Raji (cell line): Measurements from ENCODE around the gene TNS1.

Source experiments
- POLR2A ChIP-seq: IDR thresholded peaks from 2 replicates; pipeline ENCODE4 v1.6.1; 2011; ENCODE audit warnings: low read depth, low read length, control low read depth; ENCODE audit not compliant: insufficient read depth

The TNS1 gene

DNA sequence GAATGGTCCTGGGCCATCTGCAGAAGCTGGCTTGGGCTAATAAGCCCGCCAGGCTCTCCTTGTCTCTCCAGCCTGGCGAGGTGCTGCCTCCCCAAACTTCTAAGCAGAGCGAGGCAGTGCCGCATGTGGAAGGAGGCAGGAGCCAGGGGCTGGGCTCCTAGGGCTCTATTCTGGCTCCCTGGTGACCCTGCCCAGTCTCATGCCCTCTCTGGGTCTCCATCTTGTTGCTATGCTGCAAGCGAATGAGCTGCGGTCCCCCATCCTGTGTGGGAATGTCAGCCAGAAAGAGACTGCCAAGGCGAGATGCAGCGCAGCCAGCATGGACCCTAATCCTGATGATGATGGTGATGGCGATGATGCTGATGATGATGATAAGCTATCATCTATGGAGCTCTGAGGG is 48.7 kb downstream of the TNS1 start:
- no peak for TF ChIP-seq POLR2A

DNA sequence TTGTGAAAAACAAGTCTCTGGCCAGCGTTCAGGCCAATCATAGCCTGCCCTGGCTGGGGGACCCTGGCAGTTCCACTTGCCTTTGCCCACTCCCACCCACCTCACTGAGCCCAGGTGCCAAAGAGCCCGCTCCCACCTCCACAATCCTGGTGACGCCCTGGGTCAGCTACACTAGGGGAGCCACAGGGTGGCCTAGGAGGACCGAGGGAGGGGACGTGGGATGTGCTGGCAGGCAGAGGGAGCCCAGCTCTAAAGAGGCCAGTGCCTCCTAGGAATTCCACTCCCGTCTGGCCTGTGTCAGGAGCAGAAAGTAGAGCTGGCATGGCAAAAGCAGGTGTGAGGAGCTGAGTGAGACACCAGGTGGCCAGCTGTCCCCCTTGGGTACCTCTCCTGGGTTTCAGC is 49.3 kb downstream of the TNS1 start:
- TF ChIP-seq POLR2A = no peak

DNA sequence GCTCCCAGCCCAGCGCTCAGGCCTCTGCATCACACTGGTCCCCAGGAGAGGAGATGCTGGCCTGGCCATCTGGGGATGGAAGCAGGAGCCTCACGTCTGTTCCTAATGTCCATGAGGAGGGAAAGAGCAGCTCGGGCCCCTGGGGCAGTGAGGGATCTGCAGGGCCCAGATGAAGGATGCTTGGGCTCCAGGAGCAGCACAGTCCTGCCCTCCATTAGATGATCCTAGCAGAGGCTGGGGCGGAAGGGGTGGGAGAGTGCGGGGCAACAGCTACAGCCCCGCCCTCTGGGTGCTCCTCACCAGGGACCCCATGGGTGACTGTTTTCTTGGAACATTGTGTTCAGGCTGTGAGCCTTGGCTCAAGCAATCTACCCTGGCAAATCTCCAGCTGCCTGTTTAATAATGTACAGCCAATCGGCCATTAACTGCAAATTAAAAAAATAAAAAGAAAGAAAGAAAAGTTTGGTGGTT is 49.7 kb downstream of the TNS1 start:
- no peak for TF ChIP-seq POLR2A

DNA sequence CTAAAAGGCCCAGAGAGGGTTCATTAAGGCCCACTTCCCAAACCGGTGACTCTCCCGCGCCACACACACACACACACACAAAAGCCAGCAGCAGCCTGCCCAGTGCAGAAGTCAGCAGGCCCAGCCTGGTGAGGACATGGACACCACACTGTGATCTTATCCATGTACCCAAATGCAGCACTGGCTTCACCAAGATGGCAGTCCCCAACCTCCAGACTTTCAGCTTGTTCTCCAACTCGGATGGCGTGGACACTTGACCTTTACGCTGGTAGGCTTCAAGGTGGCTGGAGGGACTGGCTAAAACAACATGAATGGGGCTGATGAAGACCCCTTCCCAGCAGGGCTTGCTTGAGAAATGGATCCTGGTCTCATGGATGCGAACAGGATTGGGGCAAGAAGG is 50.4 kb downstream of the TNS1 start:
- no peak for TF ChIP-seq POLR2A

DNA sequence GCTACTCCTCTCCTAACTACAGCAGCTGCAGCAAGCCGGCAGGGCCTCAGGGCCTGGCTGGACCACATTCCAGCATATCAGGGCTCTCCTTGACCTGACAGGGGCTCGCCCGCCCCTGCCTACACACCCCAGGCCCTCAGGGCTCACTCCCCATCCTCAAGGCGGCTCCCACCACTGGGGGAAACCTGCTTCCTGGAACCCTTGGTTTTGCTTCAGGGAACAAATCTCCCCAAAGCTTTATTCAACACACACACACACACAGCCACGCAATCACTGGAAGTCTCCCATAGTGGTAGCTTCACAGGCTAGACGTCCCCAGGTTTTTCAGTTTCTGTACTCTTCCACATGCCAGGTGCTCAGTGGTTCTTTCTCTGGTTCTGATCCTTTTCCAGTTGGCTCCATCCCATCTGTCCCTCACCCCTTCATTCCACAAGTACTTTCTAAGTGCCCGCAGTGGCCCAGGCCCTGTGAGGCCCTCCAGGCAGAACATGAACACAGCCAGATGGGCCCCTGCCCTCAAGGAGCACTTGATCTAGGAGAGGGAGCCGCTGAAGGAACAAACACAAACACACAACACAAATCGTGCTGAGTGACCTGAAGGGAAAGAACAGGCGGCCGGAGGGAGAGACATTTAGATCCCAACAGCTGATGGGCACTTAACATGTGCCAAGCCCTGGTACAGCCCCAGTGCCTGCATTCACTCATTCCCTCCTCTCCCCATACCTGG is 51.1 kb downstream of the TNS1 start:
- no peak for TF ChIP-seq POLR2A

DNA sequence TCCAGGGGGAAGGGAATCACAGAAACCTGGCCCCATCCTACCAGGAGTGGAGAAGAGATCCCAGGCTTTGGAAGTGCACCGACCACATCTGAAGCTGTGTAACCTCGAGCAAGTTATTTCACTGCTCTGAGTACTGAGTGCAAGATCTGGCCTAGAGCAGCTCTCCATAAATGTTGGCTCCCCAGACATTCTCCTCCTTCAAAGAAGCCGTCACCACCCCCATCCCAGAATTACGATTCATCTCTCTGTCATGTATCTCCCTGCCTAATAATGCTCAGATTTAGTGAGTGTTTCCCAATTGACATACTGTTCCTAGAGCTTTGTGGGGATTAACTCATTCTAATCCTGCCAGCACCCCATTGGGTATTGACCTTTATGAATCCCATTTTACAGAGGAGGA is 51.7 kb downstream of the TNS1 start:
- TF ChIP-seq POLR2A = no peak

DNA sequence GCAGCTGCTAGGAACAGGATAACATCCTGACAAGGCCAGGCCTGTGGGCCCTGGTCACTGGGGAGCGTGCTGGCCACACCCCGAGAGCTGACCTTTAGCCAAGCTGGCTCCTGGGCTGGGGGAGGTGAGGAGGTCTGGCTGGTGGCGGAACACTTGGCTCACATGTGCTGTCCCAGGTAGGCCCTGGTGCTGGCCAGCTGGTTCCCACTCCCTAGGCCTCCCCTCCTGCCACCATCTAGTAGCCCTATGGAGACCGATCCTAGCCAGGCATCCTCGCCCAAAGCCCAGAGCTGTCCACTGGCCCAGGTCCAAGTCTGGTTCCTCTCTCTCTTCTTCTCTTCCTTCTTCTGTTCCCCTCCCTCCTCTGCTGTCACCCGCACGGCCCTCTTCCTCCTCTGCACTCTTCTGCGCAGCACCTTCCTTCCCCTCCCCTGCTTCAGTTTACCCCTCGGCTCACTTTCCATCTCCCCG is 52.4 kb downstream of the TNS1 start:
- TF ChIP-seq POLR2A = no peak

DNA sequence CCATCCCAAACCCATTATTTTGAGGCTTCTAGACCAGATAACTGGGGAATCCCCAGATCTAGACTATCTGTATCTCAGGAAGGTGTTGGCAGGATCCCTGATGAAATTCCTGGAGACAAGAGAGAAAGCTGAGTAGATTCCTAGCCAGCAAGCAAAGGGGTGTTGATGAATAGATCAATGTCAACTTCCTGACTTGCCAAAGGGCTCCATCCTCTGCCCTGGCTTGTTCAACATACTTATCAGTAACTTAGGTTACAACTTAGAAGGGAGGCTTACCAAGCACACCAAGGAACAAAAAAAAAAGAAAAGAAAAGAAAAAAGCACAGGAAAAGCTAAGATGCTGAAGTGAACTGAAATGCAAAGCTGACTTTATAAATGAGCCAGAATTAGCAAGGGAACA is 53.3 kb downstream of the TNS1 start:
- TF ChIP-seq POLR2A = no peak

DNA sequence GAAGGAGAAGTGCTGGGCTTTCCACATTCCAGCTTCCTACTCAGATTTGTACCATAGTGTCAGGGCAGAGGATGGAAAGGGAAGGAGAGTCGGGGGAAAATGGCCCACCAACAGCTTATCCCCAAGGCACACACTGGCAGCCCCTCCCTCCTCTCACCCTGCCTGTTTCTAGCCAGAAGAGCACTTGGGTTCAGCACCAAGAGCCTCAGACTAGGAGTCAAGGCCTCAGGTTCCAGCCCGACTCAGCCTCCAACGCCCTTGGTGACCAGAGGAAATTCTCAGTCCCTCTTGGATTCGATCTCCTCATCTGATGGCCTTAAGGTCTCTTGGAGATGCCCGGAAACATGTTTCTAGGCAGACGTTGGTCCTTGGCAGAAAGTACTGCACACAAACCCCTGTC is 53.9 kb downstream of the TNS1 start:
- TF ChIP-seq POLR2A = no peak

DNA sequence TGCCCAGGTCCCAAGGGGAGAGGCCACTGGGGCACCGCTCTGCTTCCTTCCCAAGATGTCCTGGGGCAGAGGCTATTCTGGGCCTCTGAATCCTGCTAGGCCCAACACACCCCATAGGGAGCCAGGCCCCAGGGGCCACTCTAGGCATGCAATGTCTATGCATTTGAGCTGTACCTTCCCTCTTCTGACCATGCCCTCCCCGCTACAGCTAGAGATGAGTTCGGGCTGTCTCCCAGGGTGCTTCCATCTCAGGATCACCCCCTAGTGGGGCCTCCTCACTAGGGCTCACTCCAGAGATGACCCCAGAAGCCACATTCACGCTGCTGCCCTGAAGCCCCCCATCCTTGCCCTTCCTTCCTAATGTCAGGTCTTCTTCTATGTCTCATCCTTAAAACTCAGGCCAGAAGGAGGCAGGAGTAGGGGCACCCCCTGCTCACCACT is 54.4 kb downstream of the TNS1 start:
- no peak for TF ChIP-seq POLR2A

DNA sequence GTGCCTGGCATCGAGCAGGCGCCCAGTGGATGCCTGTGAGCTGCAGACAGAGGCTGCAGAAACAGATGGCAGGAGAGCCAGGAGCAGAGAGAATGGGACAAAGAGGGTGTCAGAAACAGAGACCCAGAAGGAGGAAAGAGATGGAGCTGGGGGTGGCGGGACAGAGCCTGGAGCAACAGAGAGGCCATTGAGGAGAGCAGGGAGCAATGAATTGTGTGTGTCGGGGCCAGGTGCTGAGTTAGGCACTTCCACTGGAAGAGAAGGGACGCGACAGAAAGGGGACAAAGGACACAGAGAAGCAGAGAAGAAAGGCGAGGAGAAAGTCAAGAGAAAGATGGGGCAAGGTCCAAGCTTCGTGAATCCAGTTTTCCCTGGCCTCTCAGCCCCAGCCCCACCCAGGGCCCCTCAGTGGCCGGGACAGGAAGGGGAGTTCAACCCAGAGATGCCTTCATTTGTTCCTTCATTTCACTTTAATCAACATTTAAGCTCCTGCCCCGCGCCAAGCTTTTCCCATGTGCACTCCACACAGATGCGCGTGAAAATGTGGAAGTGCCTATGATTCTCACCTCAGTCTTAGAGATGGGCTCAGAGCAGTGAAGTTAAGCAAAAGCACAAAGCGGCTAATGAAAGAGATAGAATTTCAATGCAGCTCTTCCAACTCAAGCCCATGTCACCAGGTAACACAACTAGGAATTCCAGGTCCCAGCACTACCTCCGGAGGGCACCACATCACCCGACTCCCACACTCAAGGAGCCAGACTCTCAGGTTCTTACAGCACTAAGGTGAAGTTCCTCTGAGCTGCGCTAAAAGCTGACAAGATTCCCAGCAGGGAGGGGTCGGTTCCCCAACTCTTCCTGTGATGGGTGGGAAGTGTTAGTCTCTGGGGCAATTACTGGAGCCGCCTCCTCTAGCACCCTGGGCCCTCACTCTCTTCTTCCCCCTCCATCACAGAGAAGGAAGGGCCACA is 55.1 kb downstream of the TNS1 start:
- no peak for TF ChIP-seq POLR2A

DNA sequence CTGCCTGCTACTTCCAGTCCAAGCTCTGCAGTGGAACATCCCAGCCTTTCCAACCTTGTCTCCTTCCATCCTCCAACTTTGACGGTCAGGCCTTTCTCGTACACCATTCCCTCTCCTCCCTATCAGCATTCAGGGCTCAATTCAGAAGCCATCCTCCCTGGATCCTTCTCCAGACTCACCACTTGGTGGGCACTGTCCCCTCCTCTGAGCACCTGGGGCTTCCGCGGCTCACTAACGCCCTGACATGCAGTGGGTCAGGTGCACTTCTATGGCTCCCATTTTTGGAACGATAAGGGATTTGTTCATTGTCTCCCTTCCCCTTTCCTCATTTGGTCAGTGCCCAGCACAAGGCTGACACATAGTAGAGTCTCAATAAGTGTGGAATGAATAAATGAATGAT is 56.7 kb downstream of the TNS1 start:
- TF ChIP-seq POLR2A = no peak

DNA sequence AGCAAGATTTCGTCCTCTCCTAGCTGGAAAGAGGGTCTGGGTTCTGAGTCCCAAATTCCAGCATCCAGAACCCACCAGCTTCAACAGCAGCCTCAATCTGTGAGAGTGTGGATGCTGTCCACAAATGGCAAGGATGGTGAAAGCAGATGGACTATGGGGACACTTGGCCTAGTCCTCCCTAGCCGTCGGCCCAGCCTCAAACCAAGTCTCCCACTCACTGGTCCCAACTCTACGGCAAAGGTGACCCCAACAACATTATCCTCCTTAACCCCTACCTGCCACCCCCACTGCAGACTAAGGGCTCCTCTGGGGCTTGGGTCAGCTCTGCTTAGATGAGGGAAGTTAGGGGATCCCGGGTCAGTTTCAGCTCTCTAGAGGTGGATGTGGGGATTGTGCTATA is 57.3 kb downstream of the TNS1 start:
- TF ChIP-seq POLR2A = no peak

DNA sequence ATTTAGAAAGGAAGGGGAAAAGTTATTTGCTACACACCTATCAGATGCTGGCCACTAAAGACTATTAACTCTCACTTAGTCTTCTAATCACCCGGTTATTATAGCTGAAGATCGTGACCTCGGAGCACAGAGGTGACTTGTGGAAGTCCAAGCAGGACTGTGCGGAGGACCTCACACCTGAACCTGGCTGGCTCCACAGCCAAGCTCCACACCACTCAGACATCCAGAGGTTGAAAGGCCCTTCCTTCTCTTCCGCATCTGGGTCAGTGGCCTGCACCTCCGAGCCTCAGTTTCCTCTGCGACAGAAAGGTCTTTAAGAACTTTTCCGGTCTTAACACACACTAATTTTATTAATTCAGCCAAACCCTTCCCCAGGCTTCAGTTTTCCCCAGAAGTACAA is 57.9 kb downstream of the TNS1 start:
- TF ChIP-seq POLR2A = no peak

DNA sequence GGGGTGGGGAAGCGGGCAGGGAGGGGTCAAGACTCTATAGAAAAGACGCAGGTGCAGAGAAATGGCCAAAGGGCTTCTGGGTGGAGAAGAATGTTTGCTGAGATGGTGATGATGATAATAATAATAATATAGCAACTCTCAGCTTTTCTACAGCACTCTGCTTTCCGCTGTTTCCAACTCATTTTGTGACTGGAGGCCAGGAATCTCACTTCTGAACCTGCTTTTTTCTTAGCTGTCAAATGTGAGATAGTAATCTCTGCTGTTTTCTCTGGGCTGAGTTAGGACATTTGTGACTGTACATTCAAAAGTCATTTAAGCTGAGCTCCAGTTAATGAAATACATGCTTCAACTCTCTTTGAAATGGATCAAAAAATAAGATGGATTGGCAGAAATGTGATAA is 58.4 kb downstream of the TNS1 start:
- TF ChIP-seq POLR2A = no peak
